ENCODE measurements around the gene HDDC3.
"Not testable (repeated sequence)": the region's sequence is repeated elsewhere in the genome, so short reads cannot be mapped to it uniquely, and the experiment has no call there.

The HDDC3 gene

DNA sequence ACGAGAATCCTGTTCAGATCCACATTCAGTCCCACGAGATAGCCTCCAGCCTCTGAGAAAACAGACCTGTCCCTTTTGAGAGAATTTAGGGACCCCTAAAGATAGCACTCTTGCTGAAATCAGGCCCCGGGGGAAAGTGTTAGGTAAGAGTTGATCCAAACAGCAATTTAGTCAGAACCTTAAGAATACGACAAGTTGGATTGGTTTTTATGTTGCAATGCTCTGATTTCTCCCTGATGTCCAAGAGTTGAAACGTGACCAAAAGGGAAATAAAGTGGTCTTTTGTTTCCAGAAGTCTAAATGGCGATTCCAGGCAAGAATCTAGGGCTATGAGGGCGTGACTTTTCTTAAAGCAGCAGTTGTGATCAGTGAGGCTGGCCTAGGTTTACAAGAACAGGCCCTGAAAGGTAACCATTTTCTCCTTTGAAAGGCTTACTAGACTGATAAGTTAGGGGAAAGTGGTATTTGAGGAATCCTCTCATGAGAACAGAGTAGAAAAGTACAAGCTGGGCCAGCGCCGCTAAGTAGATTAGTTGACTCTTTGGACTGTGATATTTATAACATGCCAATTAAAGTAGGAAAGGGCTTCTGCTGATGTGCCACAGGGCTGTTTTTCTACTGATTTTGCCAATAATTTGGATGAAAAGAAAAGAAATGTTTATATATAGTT, 24.4 kb downstream of the HDDC3 start:
- DNase-seq = no peak

DNA sequence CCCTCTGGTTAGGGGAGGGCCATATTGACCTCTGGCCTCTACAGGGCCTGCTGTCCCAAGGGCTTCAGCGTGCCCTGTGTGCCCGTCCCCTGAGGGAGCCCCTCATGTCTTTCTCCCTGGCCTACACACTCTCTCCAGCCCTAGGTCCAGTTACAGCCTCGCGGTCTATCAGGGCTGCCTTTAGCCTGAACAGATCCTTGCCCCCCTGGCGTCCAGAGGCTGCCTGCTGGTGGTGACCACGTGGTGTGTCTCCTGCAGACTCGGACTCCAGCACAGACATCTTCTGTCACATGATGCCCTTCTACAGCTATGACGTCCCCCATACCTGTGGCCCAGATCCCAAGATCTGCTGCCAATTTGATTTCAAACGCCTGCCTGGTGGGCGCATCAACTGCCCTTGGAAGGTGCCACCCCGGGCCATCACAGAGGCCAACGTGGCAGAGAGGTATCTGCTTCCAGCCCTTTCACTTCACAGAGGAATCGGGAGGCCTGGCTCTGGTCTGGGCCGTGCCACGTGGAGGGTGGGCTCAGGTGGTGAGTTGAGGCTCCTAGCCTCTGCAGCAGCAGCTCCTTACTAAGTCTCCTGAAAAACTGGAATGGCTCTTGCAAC, 25.2 kb downstream of the HDDC3 start:
- DNase-seq = no peak

DNA sequence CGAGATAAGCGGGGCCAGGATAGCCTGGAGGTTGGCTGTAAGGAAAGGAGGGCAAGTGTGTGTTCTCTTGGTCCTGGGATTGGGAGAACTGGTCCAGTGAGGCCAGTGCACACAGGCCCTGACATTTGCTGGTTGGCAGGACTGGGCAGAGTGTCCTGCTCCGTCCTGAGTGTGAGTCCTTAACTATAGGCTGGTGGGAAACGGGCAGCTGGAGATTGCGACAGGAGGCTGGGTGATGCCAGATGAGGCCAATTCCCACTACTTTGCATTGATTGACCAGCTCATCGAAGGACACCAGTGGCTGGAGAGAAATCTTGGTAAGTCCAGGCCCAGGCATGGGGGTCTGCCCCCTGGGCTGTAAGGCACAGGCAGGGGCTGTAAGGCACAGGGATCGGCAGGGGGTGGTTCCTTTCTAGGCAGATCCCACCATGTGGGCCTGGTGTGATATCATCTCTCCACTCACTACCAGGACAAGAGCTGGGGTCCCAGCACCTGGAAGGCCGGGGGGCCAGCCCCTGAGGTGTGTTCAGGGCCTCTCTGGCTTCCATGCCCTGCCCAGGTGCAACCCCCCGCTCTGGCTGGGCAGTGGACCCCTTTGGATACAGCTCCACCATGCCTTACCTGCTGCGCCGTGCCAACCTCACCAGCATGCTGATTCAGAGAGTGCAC, 26.0 kb downstream of the HDDC3 start:
- no peak for DNase-seq

DNA sequence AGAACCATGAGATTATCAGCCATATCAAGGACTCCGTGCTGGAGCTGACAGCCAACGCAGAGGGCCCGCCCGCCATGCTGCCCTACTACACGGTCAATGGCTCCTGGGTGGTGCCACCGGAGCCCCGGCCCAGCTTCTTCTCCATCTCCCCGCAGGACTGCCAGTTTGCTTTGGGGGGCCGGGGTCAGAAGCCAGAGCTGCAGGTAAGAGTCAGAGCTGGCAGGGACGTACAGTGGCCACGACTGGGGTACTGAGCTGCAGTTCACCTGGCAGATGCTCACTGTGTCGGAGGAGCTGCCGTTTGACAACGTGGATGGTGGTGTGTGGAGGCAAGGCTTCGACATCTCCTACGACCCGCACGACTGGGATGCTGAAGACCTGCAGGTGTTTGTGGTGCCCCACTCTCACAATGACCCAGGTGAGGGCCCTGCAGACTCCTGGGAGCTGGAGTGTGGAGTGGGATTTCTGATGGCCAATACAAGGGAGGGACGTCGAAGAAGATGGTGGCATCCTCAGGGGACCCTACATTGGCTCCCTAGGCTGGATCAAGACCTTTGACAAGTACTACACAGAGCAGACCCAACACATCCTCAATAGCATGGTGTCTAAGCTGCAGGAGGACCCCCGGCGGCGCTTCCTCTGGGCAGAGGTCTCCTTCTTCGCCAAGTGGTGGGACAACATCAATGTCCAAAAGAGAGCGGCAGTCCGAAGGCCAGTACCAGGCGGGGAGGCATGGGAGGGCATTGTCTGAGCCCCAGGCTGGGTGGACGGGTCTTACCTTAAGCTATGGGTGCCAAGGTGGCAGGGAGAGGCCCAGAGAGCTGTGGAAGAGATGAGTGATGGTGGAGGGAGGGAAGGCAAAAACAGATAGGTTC, 26.8 kb downstream of the HDDC3 start:
- DNase-seq = no peak

DNA sequence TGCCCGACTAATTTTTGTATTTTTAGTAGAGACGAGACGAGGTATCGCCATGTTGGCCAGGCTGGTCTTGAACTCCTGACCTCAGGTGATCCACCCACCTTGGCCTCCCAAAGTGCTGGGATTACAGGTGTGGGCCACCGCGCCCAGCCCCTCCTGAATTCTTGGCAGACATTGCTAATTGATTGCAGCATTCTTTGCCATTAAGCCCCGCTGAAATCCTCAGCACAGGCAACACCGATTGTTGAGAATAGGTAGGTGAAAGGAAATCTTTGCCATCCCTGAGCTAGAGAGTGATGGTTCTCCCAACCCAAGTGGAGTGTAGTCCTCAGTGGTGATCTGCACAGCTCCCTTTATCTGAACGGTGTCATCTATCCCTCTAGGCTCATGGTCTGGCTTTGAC, 27.6 kb downstream of the HDDC3 start:
- DNase-seq = no peak

DNA sequence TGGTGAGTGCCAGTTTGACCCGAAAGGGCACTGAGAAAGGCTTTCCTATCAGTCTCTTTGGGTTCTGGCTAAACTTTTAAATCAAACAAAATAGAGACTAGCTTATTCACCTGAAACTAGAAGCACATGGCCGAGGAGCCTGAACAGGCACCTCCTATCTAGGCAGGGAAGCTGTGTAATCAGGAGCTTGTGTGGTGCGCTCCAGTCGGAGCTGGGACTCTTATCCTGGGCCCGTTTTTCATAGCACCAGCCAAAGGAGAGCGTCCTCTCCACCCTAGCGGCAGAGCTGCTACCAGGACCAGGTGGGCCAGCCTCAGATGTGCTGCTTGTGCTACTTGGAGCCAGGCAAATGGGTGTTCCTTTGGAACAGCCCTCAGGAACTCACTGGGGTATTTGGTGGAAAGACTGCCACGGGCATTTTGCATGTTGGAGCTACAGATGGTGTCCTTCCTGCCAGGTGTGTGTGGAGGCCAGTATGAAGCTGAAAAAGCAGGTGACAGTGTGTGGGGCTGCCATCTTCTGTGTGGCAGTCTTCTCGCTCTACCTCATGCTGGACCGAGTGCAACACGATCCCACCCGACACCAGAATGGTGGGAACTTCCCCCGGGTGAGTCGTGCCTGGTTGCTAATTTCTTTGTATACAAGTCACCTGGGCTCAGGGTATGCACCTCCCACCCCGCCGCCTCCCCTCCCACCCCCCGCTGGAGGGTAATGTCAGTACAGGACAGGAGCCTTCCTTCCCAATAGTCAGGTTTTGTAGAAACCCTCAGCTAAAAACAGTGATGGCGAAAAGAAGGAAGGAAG, 28.4 kb downstream of the HDDC3 start:
- no peak for DNase-seq

DNA sequence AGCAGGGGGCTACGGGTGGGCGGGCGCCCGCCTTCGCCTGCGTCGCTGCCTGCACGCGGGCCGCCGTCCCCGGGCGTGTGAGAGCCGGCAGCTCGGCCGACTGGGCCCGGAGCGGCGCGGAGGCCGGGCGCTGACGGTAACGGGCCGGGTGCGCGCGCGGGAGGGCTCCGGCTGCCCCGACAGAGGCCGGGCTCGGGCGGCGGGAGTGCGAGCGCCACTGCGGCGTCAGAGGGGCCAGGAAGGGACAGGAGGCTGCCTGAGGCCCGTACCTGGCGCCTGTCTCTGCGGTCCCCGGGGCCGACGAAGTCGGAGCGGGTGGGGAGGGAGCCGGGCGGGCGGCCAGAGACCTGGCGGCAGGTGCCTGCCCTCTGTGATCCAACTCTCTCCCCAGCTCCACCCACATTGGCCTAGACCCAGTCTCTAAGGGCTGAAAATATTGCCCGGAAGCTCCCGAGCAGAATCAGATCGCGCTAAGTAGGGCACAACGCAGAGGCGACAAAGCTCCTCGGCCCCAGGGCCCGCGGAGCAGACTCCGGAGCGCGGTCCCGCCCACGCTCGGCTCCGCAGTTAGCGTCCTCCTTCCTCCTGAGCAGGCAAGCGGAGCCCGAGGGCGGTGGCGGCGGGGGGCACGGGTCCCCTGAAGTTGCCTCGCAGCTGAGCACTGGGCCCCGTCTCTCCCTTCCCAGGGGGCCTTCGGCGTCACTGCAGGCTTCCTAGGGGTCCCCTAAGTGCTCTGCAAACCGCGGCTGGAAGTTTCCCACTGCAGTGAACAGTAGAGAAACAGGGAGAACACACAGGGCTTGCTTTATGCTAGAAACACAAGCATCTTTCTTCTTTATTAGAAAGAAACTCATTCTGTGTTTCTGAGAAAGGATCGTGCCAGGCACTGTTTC, 29.3 kb downstream of the HDDC3 start, which contains the start of gene MAN2A2:
Gene MAN2A2 (plus strand): TSS at position 463 of the 893 bp plus-strand sequence. CDS start 906 bp downstream, outside the sequence.
- DNase-seq = peak; percentile 82

DNA sequence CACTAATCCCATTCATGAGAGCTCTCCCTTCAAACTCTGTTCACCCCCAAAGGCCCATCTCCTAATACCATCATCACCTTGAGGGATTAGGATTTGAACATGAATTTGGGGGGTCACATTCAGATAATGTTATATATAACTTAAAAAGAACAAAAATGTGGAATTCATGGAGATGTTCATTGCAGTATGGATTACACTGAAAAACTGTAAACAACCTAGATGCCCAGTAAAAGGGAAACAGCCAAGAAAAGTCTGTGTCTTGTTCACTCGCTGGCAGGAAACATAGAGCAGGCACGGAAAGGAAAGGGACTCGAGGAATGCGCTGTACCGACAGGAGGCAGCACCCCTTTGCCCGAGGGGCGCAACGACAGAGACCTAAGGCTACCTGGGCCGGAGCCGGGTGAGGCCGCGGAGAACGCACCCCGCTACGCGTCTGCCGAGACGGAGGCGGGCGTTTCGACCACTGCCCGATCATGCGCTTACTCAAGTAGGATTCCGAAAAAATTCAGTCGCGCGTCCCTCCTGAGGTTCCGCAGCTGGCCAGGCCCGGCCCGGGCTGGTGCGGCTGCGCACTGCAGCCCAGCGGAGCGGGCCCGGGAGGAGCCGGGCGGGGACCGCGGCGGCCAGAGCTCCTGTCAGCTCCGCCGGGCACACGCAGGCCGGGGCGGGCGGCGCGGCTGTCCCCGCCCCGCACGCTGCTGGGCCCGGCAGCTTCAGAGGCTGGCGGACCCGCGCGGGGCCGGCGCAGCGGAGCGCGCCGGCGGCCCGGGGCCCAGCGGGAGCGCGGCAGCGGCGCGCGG, 30.1 kb downstream of the HDDC3 start:
- DNase-seq = peak; percentile 71

DNA sequence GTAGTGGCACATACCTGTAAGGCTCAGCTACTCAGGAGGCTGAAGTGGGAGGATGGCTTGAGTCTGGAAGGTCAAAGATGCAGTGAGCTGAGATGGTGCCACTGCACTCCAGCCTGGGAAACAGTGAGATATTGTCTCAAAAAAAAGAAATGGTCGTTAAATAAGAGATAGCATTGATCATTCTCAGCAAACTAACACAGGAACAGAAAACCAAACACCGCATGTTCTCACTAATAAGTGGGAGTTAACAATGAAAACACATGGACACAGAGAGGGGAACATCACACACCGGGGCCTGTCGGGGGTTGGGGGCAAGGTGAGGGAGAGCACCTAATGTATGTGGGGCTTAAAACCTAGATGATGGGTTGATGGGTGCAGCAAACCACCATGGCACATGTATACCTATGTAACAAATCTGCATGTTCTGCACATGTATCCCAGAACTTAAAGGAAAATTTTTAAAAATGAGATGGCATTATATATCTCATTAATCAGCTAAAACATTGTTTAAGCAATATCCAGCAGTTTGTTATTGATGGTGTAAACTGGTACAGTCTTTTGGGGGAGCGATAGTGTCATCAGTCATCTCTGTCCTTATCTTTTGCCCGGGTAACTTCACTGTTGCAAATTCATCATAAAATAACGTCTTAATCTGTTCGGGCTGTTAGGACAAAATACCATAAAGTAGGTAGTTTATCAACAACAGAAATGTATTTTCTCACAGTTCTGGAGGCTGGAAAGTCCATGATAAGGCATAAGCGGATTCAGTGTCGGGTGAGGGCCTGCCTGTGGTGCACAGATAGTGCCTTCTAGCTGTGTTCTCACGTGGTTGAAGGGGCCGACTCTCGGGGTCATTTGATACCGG, 30.9 kb downstream of the HDDC3 start:
- DNase-seq = no peak

DNA sequence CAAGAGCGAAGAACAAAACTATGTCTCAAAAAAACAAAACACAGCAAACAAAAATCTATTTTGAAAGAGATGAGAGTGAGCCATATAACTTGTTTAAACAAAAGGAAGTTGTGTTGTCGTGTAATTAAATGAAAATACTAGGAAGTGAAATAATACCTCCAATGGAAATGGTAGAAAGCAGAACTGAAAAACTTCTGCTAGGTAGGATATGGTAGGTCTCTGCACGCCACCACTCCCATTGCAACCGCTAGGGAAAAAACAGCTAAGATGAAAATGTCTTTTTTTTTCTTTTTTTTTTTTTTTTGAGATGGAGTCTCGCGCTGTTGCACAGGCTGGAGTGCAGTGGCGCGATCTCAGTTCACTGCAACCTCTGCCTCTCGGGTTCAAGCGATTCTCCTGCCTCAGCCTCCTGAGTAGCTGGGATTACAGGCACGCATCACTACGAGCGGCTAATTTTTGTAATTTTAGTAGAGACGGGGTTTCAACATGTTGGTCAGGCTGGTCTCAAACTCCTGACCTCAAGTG, 35.2 kb downstream of the HDDC3 start:
- not testable (repeated sequence) for DNase-seq

DNA sequence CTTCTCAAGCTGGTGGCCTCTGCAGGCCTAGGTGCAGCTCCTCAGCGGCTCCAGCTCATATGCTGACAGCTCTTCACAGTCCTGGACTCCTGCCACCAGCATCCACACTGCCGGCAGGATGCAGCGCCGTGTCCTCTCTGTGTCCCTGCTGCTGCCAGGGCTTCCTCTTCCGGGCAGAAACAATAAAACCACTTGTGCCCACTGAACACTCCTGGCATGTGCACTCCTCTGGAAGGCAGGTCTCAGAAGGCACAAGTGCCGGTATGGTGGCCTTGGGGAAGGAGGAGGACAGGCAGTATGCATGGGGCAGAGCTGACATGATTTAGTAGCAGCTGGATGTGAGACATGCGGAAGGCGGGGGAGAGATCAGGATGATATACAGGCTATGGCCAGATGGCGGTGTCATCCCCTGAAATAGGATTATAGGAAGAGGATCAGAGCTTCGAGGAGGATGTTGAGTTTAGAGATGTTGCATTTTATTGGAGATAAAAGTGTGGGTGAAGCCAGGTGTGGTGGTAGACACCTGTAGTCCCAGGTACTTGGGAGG, 36.7 kb downstream of the HDDC3 start:
- no peak for DNase-seq

DNA sequence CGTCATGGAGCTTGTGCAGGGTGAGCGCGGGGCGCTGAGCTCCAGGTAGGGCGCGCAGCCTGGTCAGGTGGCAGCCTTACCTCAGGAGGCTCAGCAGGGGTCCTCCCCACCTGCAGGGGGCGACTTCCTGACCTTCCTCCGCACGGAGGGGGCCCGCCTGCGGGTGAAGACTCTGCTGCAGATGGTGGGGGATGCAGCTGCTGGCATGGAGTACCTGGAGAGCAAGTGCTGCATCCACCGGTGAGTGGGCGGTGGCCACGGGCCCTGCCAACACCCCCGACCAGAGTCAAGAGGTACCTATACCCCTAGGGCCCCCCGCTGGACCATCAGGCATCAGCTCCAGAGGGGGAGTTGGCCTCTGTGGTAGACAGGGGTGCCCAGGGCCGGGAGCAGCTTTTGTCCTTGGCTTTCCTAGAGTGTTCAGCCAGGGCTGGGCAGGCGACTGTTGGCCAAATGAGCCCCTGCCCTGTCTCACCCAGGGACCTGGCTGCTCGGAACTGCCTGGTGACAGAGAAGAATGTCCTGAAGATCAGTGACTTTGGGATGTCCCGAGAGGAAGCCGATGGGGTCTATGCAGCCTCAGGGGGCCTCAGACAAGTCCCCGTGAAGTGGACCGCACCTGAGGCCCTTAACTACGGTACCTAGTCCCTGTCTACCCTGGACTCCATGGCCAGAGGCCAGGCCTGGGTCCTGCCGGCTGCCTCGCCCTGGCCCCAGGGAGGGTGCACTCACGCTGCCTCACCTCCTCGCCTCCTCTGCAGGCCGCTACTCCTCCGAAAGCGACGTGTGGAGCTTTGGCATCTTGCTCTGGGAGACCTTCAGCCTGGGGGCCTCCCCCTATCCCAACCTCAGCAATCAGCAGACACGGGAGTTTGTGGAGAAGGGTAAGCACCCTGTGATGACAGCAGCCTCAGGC, 38.9 kb downstream of the HDDC3 start:
- DNase-seq = no peak

DNA sequence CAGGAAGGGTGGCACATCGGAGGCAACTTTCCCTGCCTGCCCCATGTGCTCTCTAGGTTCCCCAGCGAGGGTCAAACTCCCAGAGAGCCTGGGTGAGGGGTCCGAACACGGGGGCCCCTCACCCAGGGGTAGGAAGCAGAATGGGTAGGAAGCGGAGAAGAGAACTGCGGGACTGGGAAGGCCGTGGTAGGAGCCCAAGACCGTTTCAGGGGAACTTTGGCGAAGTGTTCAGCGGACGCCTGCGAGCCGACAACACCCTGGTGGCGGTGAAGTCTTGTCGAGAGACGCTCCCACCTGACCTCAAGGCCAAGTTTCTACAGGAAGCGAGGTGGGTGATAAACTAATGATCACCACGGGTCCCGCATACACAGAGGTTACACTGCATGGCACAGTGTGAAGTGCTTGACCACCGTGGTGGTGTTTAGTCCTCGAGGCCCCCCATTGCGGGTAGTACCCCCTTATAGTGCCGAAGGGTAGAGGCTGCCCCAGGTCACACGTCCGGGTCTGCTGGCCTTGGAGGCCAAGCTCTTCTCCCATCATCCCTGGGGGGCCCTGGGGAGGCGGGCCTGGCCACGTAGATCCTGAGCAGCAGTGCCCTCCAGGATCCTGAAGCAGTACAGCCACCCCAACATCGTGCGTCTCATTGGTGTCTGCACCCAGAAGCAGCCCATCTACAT, 39.7 kb downstream of the HDDC3 start:
- no peak for DNase-seq

DNA sequence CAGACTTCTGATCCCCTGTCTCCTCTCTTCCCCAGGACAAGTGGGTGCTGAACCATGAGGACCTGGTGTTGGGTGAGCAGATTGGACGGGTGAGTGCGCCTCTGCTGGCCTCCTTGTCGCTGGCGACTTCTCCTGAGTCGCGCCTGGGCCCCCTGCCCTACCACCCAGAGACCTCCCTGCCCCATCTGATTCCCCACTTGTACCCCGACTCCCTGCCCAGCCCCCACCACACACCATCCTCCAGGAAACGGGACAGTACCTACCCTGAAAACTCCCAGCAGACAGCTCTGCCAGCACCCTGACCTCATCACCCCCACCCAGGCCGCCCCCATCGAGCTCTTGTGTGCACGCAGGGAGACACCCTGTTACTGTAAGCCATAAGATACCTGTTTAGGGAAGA, 40.3 kb downstream of the HDDC3 start:
- DNase-seq = no peak

DNA sequence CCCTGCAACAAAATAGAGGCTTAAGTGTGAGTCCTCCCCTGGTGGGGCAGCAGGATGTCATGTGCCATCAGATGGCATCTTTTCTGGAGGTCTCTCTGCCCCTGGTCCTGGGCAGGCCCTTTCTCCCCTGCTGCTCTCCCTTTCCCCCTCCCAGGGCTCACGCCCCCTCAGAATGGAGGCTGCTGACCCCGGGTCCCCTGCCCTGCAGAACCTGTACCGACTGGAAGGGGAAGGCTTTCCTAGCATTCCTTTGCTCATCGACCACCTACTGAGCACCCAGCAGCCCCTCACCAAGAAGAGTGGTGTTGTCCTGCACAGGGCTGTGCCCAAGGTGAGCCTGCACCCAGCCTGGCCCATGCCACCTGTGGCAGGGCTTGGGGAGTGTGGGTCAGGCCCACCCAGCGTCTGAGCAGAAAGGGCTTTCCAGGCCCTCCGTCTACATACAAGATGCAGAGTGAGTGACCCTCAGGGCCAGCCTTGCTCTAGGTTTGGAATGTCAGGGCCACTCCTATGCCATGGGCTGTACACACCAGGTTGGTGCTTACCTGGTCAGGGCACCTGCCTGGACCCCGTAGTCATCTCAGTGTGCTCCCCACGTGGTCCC, 40.9 kb downstream of the HDDC3 start:
- no peak for DNase-seq

DNA sequence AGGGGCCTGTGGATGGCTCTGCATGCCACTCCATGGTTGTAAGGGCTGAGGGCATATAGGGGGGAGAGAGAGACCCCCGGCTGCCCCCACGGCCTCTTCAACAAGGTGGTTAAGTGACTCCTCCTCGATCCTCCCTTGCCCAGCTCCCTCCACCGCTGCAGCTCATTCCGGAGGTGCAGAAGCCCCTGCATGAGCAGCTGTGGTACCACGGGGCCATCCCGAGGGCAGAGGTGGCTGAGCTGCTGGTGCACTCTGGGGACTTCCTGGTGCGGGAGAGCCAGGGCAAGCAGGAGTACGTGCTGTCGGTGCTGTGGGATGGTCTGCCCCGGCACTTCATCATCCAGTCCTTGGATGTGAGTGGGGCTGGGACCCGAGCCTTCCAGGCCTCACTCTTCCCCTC, 41.5 kb downstream of the HDDC3 start:
- DNase-seq = no peak

Data from stimulated activated CD4-positive, alpha-beta T cell treated with anti-CD3 and anti-CD28 coated beads, Interleukin-4, amount 100 ng/mL, for 24 hours (primary cell).